Measurements from ENCODE around the gene PLCH2.

PLCH2 gene

GRCh38 chr1:2527556-2527860 is 51.4 kb downstream of the PLCH2 start:
- Histone ChIP-seq H3K36me3 (ENCODE audit: low read length) (no peaks in the 10 kb centered on the region), H3K4me3 (ENCODE audit: insufficient read depth, low read length, poor library complexity, severe bottlenecking) (no peak overlapping the region), H4K20me1 (ENCODE audit: low read depth, low read length) (0 out of 2 replicates have a peak, but pooled peaks cover 2% of the 10 kb centered on the region), H2AFZ (ENCODE audit: low read depth, low read length, severe bottlenecking) (no peak overlapping the region), H3K79me2 (ENCODE audit: insufficient read depth, low read length) (peaks cover 35% of the 10 kb centered on the region), H3K27ac (ENCODE audit: low read depth, low read length) (no peak overlapping the region), H3K4me2 (ENCODE audit: low read depth, low read length, poor library complexity, severe bottlenecking) (no peak overlapping the region), H3K9me2 (replicated peaks; ENCODE audit: insufficient read depth, low read length) (no peaks in the 10 kb centered on the region), H3K9me3 (ENCODE audit: insufficient read depth, low read length) (no peaks in the 10 kb centered on the region), H3K9ac (ENCODE audit: low read length) (no peak overlapping the region), H3F3A (ENCODE audit: insufficient read depth) (no peaks in the 10 kb centered on the region), H3K27me3 (ENCODE audit: low read length) (no peaks in the 10 kb centered on the region)
- TF ChIP-seq EZH2phosphoT487 (conservative IDR thresholded peaks at IDR 0.05; ENCODE audit: low read length) = no peak
- TF ChIP-seq, protein P1, sequence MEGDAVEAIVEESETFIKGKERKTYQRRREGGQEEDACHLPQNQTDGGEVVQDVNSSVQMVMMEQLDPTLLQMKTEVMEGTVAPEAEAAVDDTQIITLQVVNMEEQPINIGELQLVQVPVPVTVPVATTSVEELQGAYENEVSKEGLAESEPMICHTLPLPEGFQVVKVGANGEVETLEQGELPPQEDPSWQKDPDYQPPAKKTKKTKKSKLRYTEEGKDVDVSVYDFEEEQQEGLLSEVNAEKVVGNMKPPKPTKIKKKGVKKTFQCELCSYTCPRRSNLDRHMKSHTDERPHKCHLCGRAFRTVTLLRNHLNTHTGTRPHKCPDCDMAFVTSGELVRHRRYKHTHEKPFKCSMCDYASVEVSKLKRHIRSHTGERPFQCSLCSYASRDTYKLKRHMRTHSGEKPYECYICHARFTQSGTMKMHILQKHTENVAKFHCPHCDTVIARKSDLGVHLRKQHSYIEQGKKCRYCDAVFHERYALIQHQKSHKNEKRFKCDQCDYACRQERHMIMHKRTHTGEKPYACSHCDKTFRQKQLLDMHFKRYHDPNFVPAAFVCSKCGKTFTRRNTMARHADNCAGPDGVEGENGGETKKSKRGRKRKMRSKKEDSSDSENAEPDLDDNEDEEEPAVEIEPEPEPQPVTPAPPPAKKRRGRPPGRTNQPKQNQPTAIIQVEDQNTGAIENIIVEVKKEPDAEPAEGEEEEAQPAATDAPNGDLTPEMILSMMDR (IDR thresholded peaks at IDR 0.05; ENCODE audit: insufficient read depth, low read length, poor library complexity, severe bottlenecking) = no peak

- H3K9me2 ChIP-seq (replicated peaks; ENCODE audit: insufficient read depth, low read length) = no peaks in the 10 kb centered on the region
- no peak for TF ChIP-seq EZH2phosphoT487 (conservative IDR thresholded peaks at IDR 0.05; ENCODE audit: low read length)
- TF ChIP-seq, protein P1 (IDR thresholded peaks at IDR 0.05; ENCODE audit: insufficient read depth, low read length, poor library complexity, severe bottlenecking) = no peak
Measured at GRCh38 chr1:2528016-2528415, 51.9 kb downstream of the PLCH2 start.

DNA sequence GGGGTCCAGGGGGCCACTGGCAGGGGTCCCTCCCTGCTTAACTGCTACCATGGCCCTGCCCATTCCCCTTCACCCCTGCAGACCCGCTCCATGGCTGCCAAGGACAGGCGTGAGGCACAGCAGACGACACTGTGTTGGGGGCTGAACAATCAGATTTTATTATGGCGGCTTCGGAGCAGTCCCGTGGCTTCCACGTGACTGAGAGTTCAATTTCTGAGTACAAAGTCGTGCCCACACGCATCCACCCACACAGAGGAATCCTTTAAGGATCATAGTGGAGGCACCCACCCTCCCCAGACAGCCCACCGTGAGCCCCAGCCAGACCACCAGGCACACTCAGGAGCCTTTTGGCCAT is 52.5 kb downstream of the PLCH2 start:
- no peaks in the 10 kb centered on the region for H3K9me3 ChIP-seq (ENCODE audit: insufficient read depth, low read length)
- H3K79me2 ChIP-seq (ENCODE audit: insufficient read depth, low read length) = peaks cover 24% of the 10 kb centered on the region
- H3K27me3 ChIP-seq (ENCODE audit: low read length) = no peaks in the 10 kb centered on the region
- no peak overlapping the region for H3K9ac ChIP-seq (ENCODE audit: low read length)
- H3F3A ChIP-seq (ENCODE audit: insufficient read depth) = no peaks in the 10 kb centered on the region
- no peak overlapping the region for H2AFZ ChIP-seq (ENCODE audit: low read depth, low read length, severe bottlenecking)
- no peaks in the 10 kb centered on the region for H3K9me2 ChIP-seq (replicated peaks; ENCODE audit: insufficient read depth, low read length)
- 0 out of 2 replicates have a peak, but pooled peaks cover 2% of the 10 kb centered on the region for H4K20me1 ChIP-seq (ENCODE audit: low read depth, low read length)
- TF ChIP-seq, protein P1 (IDR thresholded peaks at IDR 0.05; ENCODE audit: insufficient read depth, low read length, poor library complexity, severe bottlenecking) = no peak
- no peak for TF ChIP-seq EZH2phosphoT487 (conservative IDR thresholded peaks at IDR 0.05; ENCODE audit: low read length)
- no peak overlapping the region for H3K4me3 ChIP-seq (ENCODE audit: insufficient read depth, low read length, poor library complexity, severe bottlenecking)
- H3K27ac ChIP-seq (ENCODE audit: low read depth, low read length) = no peak overlapping the region
- H3K36me3 ChIP-seq (ENCODE audit: low read length) = no peaks in the 10 kb centered on the region
- no peak overlapping the region for H3K4me2 ChIP-seq (ENCODE audit: low read depth, low read length, poor library complexity, severe bottlenecking)

More at GRCh38 chr1:2528016-2528415, 51.9 kb downstream of the PLCH2 start:
- Histone ChIP-seq H3K36me3 (ENCODE audit: low read length) (no peaks in the 10 kb centered on the region), H3K9ac (ENCODE audit: low read length) (no peak overlapping the region), H3K9me3 (ENCODE audit: insufficient read depth, low read length) (no peaks in the 10 kb centered on the region), H3F3A (ENCODE audit: insufficient read depth) (no peaks in the 10 kb centered on the region), H3K4me3 (ENCODE audit: insufficient read depth, low read length, poor library complexity, severe bottlenecking) (no peak overlapping the region), H3K4me2 (ENCODE audit: low read depth, low read length, poor library complexity, severe bottlenecking) (no peak overlapping the region), H4K20me1 (ENCODE audit: low read depth, low read length) (0 out of 2 replicates have a peak, but pooled peaks cover 2% of the 10 kb centered on the region), H2AFZ (ENCODE audit: low read depth, low read length, severe bottlenecking) (no peak overlapping the region), H3K79me2 (ENCODE audit: insufficient read depth, low read length) (peaks cover 30% of the 10 kb centered on the region), H3K27ac (ENCODE audit: low read depth, low read length) (no peak overlapping the region), H3K27me3 (ENCODE audit: low read length) (no peaks in the 10 kb centered on the region)
